ENCODE results near the gene GPR157. TPM values are rescaled to one million over a fixed set of nuclear protein-coding genes. Genes with fewer than 3 reads are reported as not detected.
A peak's percentile ranks its signal among the peaks of the same experiment; 100 is the strongest.

Gene GPR157
- total RNA-seq, 6 donors from 2014 or later, result 12.0 to 26.5 (median 16.7) TPM

GRCh38 chr1:9066945-9067807, 61.7 kb downstream of the GPR157 start:
- TF ChIP-seq CTCF (IDR thresholded peaks at IDR 0.05), result no peak
- peak; percentile 57 to 78 for TF ChIP-seq POLR2AphosphoS5 (IDR thresholded peaks at IDR 0.05)
- peak in 1 of 4 donors; percentile 34 for TF ChIP-seq EP300 (IDR thresholded peaks at IDR 0.05)
- no peaks in the 10 kb centered on the region for H3K9me3 ChIP-seq
- peaks cover 11 to 25% (median 16%) of the 10 kb centered on the region in 4 donors for H3K4me1 ChIP-seq
- H3K4me3 ChIP-seq, result no peak overlapping the region
- peak; percentile 49 to 92 for ATAC-seq (ENCODE audit: low FRiP score in 2 of 2)
- WGBS, 2 donors, result 76 to 78% methylated on average over 23 to 24 of the region's 24 CpGs
- peak overlapping the region in 2 of 4 donors; percentile 9 to 30 for H3K27ac ChIP-seq
- H3K27me3 ChIP-seq, result no peaks in the 10 kb centered on the region
- no peaks in the 10 kb centered on the region for H3K36me3 ChIP-seq
- peak in 1 of 2 donors; percentile 70 for DNase-seq

GRCh38 chr1:9065213-9065751, 63.6 kb downstream of the GPR157 start:
- Histone ChIP-seq H3K36me3 (no peaks in the 10 kb centered on the region), H3K4me3 (no peak overlapping the region), H3K9me3 (no peaks in the 10 kb centered on the region), H3K27me3 (no peaks in the 10 kb centered on the region), H3K4me1 (peaks cover 14 to 25% (median 20%) of the 10 kb centered on the region in 4 donors), H3K27ac (no peak overlapping the region)
- TF ChIP-seq POLR2AphosphoS5 (IDR thresholded peaks at IDR 0.05) (no peak), POLR2A (IDR thresholded peaks at IDR 0.05) (no peak), EP300 (IDR thresholded peaks at IDR 0.05) (no peak), CTCF (IDR thresholded peaks at IDR 0.05) (no peak)
- DNase-seq (no peak), ATAC-seq (ENCODE audit: low FRiP score in 2 of 2) (no peak)
- WGBS, 2 donors, result 36 to 39% methylated on average over 3 to 7 of the region's 7 CpGs

- no peaks in the 10 kb centered on the region for H3K9me3 ChIP-seq
- H3K27me3 ChIP-seq, result no peaks in the 10 kb centered on the region
- 63 to 74% methylated on average over 5 of the region's 5 CpGs for WGBS, 2 donors
- H3K36me3 ChIP-seq, result no peaks in the 10 kb centered on the region
- DNase-seq, result no peak
- no peak overlapping the region for H3K27ac ChIP-seq
- H3K4me1 ChIP-seq, result peaks cover 12 to 20% (median 15%) of the 10 kb centered on the region in 4 donors
- no peak overlapping the region for H3K4me3 ChIP-seq
- no peak for ATAC-seq (ENCODE audit: low FRiP score in 2 of 2)
- no peak for TF ChIP-seq POLR2AphosphoS5 (IDR thresholded peaks at IDR 0.05)
- TF ChIP-seq POLR2A (IDR thresholded peaks at IDR 0.05), result no peak
- no peak for TF ChIP-seq CTCF (IDR thresholded peaks at IDR 0.05)
Observed at GRCh38 chr1:9062846-9063245, 66.1 kb downstream of the GPR157 start.

- DNase-seq, result no peak
- Histone ChIP-seq H3K27ac (peak overlapping the region in 1 of 4 donors; percentile 35), H3K9me3 (no peaks in the 10 kb centered on the region), H3K27me3 (no peaks in the 10 kb centered on the region), H3K4me3 (no peak overlapping the region), H3K36me3 (no peaks in the 10 kb centered on the region), H3K4me1 (peaks cover 10 to 19% (median 14%) of the 10 kb centered on the region in 4 donors)
- ATAC-seq (ENCODE audit: low FRiP score in 2 of 2), result peak in 1 of 2 donors; percentile 14
- WGBS, 2 donors, result 58 to 66% methylated on average over 7 of the region's 7 CpGs
- TF ChIP-seq POLR2A (IDR thresholded peaks at IDR 0.05) (no peak), POLR2AphosphoS5 (IDR thresholded peaks at IDR 0.05) (no peak), CTCF (IDR thresholded peaks at IDR 0.05) (no peak), EP300 (IDR thresholded peaks at IDR 0.05) (no peak)
Observed at GRCh38 chr1:9062021-9062471, 66.9 kb downstream of the GPR157 start.

Measured in upper lobe of left lung (tissue), 6 donors.